KOPT-K1 (cell line): Measurements from ENCODE around the gene RAF1.
"Not testable (repeated sequence)": the region's sequence is repeated elsewhere in the genome, so short reads cannot be mapped to it uniquely, and the experiment has no call there.

Source experiments
- H3K27ac ChIP-seq: fragments of 200-600 bp; sonication (generic); 2 replicates; pipeline ENCODE4 v1.5.1; 2016; ENCODE audit warnings: antibody characterized with exemption, mild to moderate bottlenecking, low read depth, low read length; ENCODE audit not compliant: poor library complexity, severe bottlenecking
- H3K36me3 ChIP-seq: fragments of 200-600 bp; sonication (generic); 2 replicates; pipeline ENCODE4 v1.5.1; 2017; ENCODE audit warnings: antibody characterized with exemption, mild to moderate bottlenecking, low read length, moderate library complexity; ENCODE audit not compliant: insufficient read depth
- H3K9me3 ChIP-seq: fragments of 200-600 bp; sonication (generic); 2 replicates; pipeline ENCODE4 v1.5.1; 2017; ENCODE audit warnings: antibody characterized with exemption, low read length, mild to moderate bottlenecking; ENCODE audit not compliant: insufficient read depth, poor library complexity, severe bottlenecking

RAF1 gene

DNA sequence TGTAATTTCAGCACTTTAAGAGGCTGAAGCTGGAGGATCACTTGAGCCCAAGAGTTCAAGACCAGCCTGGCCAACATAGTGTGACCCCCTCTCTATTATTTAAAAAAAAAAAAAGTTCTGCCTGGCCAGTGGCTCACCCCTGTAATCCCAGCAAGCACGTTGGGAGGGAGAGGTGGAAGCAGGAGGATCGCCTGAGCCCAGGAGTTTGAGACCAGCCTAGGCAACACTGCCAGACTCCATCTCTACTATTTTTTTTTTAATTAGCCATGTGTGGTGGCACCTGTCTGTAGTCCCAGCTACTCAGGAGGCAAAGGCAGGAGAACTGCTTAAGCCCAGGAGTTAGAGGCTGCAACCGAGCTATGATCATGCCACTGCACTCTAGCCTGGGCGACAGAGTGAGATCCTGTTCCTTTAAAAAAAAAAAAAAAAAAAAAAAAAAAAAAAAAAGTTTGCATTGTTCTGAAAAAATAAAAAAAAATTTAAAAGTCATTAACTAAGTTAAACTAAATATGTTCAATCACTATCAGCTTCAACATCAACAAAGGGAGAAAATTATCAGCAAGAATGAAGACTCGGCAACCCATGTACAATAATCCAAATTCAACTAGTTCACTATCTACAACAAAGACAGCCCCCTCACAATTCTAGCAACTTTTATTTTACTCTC is 1.9 kb downstream of the RAF1 start:
- H3K36me3 ChIP-seq: 0 out of 2 replicates have a peak, but pooled peaks cover under 1% of the 10 kb centered on the region
- H3K9me3 ChIP-seq: no peaks in the 10 kb centered on the region
- H3K27ac ChIP-seq: peak overlapping the region; percentile 97

DNA sequence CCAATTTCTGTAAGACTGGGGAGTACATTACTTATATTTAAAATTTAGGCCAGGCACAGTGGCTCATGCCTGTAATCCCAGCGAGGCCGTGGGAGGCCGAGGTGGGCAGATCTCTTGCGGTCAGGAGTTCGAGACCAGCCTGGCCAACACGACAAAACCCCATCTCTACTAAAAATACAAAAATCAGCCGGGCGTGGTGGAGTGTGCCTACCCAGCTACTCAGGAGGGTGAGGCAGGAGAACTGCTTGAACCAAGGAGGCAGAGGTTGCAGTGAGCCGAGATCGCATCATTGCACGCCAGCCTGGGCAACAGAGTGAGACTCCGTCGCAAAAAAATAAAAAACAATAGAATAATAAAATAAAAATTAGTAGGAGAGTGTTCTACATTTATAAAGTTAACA is 2.5 kb downstream of the RAF1 start:
- H3K27ac ChIP-seq, H3K36me3 ChIP-seq: not testable (repeated sequence)

DNA sequence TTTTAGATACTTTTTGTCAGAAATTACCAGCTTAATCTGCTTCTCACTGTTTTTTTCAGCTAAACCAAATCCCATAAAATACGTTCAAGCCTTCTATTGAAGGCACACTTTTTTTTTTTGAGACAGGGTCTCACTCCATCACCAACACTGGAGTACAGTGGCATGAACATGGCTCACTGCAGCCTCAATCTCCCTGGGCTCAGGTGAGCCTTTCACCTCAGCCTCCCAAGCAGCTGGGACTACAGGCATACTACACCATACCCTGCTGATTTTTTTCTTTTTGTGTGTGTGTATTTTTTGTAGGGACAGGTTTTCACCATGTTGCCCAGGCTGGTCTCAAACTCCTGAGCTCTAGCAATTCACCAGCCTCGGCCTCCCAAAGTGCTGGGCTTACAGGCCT is 3.7 kb downstream of the RAF1 start:
- Histone ChIP-seq H3K9me3 (peaks cover 7% of the 10 kb centered on the region), H3K36me3 (peaks cover 14% of the 10 kb centered on the region), H3K27ac (no peak overlapping the region)

More for the DNA sequence above, 2.5 kb downstream of the RAF1 start:
- not testable (repeated sequence) for H3K9me3 ChIP-seq

DNA sequence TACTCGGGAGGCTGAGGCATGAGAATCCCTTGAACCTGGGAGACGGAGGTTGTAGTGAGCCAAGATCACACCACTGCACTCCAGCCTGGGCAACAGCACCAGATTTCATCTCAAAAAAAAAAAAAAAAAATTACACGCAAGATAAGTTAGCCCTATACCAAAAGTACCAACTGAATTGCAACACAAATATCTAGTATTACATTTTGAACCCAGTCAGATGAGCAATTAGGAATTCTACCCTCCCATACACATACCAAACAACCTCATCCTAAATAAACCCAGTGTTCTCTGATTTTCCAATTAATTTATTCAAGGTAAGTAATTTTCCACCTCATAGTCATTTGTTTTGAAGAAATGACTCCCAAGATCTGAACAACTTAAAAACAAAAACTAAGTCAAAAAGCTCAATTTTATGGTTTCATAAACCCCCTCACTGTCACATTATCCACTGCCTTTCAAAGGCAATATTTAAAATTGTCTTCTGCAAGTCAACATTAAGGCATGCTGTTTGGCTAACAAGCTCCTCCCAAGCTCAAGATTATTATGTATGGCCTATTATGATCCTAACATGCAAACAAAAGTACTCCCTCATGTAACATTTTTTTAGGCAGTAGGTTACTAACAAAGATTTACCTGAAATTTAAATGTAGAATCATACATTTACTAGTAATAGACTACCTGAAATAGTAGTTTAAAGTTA is 4.5 kb downstream of the RAF1 start:
- Histone ChIP-seq H3K9me3 (peaks cover 12% of the 10 kb centered on the region), H3K36me3 (peaks cover 15% of the 10 kb centered on the region), H3K27ac (no peak overlapping the region)

DNA sequence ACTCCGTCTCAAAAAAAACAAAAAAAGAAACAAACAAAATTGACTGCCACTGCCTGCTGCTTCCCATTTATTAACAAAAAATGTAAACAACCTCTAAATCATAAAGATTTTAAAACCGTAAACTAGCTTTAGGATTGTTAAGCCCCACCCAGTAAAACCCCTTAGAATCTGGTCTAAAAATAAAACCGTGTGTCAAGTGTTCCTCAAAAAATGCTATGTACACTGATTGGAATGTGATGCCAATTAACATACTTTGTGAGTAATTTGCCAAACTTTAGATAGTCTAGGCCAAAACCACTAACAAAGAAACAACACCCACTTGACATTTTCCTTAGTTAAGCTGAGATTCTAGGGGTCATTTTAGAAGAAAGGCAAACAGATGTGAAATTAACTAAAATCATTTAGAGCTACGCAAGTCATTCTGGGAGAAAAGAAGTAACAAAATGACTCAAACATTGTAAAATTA is 5.3 kb downstream of the RAF1 start:
- Histone ChIP-seq H3K9me3 (peaks cover 12% of the 10 kb centered on the region), H3K36me3 (peaks cover 15% of the 10 kb centered on the region), H3K27ac (no peak overlapping the region)

DNA sequence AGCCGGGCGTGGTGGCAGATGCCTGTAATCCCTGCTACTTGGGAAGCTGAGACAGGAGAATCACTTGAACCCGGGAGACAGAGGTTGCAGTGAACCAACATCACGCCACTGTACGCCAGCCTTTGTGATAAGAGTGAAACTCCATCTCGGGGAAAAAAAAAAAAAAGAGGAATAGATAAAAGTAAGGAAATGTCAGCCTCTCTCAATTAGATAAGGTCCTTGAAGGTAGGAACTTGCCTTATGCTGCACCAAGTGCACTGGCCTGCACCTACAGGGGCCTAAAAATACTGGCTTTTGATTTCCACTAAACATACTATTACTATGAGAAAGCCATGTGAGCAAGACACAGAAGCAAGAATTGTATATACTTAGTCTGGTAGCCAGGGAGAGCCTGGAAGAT is 7.1 kb downstream of the RAF1 start:
- Histone ChIP-seq H3K9me3 (peaks cover 12% of the 10 kb centered on the region), H3K27ac (no peak overlapping the region), H3K36me3 (peaks cover 15% of the 10 kb centered on the region)

DNA sequence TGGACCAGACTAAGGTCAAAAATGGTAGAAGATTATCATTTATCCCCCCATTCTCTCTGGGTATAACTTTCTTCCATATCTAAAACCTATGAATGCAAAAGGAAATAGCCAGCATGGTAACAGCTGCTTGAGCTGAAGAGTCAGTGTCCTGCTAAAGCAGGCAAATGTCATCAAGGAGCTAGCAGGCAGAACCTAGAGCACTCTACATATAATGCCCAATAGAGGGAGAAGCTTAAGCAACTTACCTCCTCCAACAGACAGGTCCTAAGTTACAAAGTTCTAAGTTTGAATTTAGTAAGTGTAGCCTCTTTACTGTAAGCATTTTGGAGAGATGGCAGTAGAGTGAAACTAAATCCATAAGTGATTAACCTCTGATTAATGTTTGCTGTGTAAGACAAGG is 7.7 kb downstream of the RAF1 start:
- H3K36me3 ChIP-seq: peaks cover 15% of the 10 kb centered on the region
- H3K27ac ChIP-seq: no peak overlapping the region
- peaks cover 12% of the 10 kb centered on the region for H3K9me3 ChIP-seq

DNA sequence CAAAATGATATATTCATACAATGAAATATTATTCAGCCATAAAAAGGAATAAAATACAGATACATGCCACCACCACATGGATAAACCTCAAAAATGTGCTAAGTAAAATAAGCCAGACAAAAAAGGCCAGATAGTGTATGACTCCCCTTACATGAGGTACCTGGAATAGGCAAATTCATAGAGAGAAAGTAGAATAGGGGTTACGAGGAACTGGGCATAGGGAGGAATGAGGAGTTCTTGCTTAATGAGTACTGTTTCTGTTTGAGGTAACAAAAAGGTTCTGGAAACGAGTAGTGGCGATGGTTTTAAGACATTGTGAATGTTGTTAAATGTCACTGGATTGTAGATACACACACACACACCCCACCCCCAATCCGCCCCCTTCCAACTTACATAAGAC is 8.2 kb downstream of the RAF1 start:
- H3K36me3 ChIP-seq: peaks cover 15% of the 10 kb centered on the region
- no peak overlapping the region for H3K27ac ChIP-seq
- H3K9me3 ChIP-seq: peaks cover 12% of the 10 kb centered on the region

DNA sequence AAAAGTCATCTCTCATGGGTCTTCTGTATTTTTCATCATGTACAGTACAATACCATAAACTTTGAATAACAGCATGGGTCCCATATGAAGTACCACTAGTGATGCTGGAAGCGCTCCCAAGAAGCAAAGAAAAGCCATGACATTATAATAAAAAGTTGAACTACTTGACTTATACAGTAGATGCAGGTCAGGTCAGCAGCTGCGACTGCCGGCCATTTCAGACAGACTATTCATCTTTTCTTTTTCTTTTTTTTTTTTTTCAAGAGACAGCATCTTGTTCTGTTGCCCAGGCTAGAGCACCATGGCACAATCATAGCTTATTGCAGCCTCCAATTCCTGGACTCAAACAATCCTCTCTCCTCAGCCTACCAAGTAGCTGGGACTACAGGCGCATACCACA is 10.2 kb downstream of the RAF1 start:
- Histone ChIP-seq H3K36me3 (peaks cover 15% of the 10 kb centered on the region), H3K27ac (no peak overlapping the region), H3K9me3 (peaks cover 12% of the 10 kb centered on the region)

DNA sequence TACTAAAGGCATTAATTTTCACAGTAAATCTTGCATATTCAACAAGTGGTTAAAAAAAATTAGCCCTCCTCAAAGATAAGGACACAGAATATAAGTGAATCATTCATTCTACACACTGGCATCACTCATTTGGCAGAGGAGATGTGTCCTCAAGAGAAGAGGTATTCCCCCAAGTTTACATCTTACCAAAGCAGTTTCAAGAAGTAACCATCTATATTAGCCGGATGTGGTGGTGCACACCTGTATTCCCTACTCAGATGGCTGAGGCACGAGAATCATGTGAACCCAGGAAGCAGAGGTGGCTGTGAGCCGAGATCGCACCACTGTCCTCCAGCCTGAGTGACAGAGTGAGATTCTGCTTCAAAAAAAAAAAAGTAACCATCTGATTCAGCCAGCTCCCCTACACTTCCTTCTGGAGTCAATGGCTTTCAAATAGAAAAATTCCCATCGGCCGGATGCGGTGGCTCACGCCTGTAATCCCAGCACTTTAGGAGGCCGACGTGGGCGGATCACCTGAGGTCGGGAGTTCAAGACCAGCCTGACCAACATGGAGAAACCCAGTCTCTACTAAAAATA is 15.4 kb downstream of the RAF1 start:
- H3K9me3 ChIP-seq: no peaks in the 10 kb centered on the region
- H3K27ac ChIP-seq: no peak overlapping the region
- no peaks in the 10 kb centered on the region for H3K36me3 ChIP-seq

DNA sequence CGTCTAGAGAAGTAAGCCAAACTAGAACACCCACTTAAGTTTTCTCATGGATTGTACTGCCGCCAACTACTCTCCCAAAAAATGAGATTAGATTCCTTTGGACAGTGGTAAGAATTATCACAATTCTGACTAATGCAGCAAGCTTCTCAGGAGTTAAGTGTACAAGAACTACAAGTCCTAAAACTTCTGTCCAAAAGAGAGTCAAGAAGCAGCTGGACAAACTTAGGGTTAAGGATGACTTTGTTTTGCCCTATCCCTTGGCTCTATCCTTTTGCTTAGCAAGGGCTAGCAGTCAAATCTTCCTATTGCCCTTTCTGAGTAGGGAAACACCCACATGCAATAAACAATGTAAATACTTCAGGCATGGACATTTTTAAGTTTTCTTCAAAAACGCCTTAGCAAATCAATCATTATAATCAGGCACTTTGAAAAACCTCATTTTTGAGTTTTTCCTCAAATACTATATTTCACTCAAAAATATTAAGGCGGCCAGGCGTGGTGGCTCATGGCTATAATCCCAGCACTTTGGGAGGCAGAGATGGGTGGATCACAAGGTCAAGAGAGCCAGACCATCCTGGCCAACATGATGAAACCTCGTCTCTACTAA is 19.5 kb downstream of the RAF1 start:
- Histone ChIP-seq H3K9me3 (peaks cover 10% of the 10 kb centered on the region), H3K36me3 (no peaks in the 10 kb centered on the region), H3K27ac (no peak overlapping the region)

DNA sequence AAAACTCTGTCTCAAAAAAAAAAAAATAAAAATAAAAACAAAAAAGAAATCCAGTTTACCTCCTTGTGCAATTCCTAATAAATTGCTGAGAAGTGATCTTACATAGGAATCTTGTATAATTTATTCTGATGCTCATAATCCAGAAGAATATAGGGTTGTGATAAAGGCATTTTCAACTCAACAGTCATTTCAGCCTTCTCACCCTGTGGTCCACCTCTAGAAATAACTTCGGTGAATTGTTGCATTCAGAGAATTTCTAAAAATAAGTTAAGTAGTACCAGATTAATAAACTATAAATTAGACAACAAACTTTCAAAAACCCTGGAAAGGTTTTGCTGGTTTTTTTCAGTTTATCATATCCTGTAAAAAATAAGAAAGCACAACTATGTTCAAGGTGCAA is 20.2 kb downstream of the RAF1 start:
- peaks cover 10% of the 10 kb centered on the region for H3K9me3 ChIP-seq
- no peaks in the 10 kb centered on the region for H3K36me3 ChIP-seq
- H3K27ac ChIP-seq: no peak overlapping the region

DNA sequence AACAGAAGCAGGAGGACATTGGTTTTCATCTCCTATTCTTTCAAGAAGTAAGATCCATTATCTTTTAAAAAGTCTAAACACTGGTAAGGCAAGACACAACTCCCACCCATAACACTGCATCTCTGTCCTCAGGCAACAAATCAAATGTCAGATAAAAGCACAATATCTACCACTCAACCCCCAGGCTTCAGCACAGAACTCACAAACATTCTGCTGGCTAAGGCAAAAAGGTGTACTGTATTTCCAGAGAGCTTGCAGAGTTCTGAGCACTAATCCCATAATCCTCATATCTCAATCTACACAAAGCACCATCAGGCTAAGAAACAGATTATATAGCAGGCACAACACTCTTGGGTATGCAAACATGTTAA is 20.9 kb downstream of the RAF1 start:
- Histone ChIP-seq H3K36me3 (peaks cover under 1% of the 10 kb centered on the region; the same call in 1 of the 2 replicates), H3K27ac (no peak overlapping the region), H3K9me3 (peaks cover 10% of the 10 kb centered on the region)

DNA sequence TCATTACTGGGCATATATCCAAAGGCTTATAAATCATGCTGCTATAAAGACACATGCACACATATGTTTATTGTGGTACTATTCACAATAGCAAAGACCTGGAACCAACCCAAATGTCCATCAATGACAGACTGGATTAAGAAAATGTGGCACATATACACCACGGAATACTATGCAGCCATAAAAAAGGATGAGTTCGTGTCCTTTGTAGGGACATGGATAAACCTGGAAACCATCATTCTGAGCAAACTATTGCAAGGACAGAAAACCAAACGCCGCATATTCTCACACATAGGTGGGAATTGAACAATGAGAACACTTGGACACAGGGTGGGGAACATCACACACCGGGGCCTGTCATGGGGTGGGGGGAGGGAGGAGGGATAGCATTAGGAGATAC is 23.1 kb downstream of the RAF1 start:
- H3K9me3 ChIP-seq, H3K36me3 ChIP-seq, H3K27ac ChIP-seq: not testable (repeated sequence)

DNA sequence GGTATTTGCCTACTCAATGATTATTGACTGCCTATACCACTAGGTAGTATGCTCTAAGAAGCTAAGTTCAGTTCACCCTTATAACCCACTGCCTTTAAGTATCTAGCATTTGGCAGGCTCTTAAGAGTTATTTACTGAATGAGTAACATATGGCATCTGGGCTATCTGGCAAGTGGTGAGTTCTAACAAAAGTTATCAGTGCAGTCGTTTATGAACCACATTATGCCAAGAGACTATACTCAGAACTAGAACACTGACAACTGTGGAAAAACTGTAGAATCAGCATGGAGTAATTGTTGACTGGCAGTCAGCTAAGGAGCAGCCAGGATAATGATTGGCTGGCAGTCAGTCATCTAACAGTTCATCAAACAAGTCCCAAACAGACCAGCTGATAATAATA is 25.8 kb downstream of the RAF1 start:
- H3K36me3 ChIP-seq: peaks cover 3% of the 10 kb centered on the region; the same call in 1 of the 2 replicates
- H3K9me3 ChIP-seq: peaks cover 10% of the 10 kb centered on the region
- no peak overlapping the region for H3K27ac ChIP-seq
